ENCODE results near the gene VPS4B.

DNA sequence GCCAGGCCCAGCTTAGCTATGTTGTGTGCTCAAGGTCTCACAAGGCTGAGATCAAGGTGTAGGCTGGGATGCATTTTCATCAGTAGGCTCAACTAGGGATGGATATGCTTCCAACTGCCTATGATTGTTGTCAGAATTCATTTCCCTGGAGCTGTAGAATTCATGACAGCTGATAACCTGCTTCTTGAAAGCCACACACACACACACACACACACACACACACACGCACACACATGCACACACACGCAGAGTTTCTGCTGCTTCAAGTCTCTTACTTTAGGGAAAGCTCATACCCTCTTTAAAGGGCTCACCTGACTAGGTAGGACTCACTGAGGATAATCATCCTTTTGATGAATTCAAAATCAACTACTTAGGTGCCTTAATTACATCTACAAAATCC, 8.2 kb upstream of the VPS4B start:
- TF ChIP-seq CTCF (IDR thresholded peaks at IDR 0.05; ENCODE audit: low read length) (no peak), EZH2 (IDR thresholded peaks at IDR 0.05; ENCODE audit: borderline replicate concordance, low read length) (no peak)
